Measurements from ENCODE around the gene STK32B.

DNA sequence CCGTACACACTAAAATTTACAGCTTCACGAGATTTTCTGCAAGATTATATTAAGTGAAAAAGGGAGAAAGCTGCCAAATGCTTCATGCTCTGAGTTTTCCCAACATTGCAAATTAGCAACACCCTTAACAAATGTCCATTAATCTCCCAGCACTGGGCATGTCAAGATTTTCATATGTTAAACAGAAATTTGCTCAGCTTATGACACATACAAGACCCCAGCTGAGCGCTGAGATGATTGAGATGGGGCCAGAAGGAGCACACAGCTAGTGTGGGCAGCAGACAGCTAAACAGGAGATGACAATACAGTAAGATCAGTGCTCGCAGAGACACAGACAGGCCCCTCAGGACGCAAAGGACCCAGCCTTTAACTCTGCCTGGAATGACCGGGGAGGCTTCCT is 208.8 kb downstream of the STK32B start:
- TF ChIP-seq, protein P1, sequence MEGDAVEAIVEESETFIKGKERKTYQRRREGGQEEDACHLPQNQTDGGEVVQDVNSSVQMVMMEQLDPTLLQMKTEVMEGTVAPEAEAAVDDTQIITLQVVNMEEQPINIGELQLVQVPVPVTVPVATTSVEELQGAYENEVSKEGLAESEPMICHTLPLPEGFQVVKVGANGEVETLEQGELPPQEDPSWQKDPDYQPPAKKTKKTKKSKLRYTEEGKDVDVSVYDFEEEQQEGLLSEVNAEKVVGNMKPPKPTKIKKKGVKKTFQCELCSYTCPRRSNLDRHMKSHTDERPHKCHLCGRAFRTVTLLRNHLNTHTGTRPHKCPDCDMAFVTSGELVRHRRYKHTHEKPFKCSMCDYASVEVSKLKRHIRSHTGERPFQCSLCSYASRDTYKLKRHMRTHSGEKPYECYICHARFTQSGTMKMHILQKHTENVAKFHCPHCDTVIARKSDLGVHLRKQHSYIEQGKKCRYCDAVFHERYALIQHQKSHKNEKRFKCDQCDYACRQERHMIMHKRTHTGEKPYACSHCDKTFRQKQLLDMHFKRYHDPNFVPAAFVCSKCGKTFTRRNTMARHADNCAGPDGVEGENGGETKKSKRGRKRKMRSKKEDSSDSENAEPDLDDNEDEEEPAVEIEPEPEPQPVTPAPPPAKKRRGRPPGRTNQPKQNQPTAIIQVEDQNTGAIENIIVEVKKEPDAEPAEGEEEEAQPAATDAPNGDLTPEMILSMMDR (conservative IDR thresholded peaks at IDR 0.05; ENCODE audit: low read length) = no peak
- no peak for TF ChIP-seq EZH2phosphoT487 (IDR thresholded peaks at IDR 0.05; ENCODE audit: borderline replicate concordance)

Measured in Loucy (cell line).